Measurements from ENCODE around the gene SORCS2.
A peak's percentile ranks its signal among the peaks of the same experiment; 100 is the strongest.

The SORCS2 gene

GRCh38 chr4:7652906-7653305 lies 460.6 kb downstream of the SORCS2 start:
- no peak for DNase-seq (ENCODE audit: low spot score)

- no peak for DNase-seq (ENCODE audit: low spot score)
These were observed 461.4 kb downstream of the SORCS2 start for GRCh38 chr4:7653510-7654369.

GRCh38 chr4:7654550-7655445 lies 462.5 kb downstream of the SORCS2 start:
- peak; percentile 66 for DNase-seq (ENCODE audit: low spot score)

GRCh38 chr4:7655511-7656243 lies 463.3 kb downstream of the SORCS2 start:
- DNase-seq (ENCODE audit: low spot score): peak; percentile 44

GRCh38 chr4:7656244-7656800 lies 464.0 kb downstream of the SORCS2 start:
- DNase-seq (ENCODE audit: low spot score): no peak

- no peak for DNase-seq (ENCODE audit: low spot score)
These were observed 465.4 kb downstream of the SORCS2 start for GRCh38 chr4:7657545-7658297.

- no peak for DNase-seq (ENCODE audit: low spot score)
These were observed 466.2 kb downstream of the SORCS2 start for GRCh38 chr4:7658341-7659204.

- DNase-seq (ENCODE audit: low spot score): no peak
These were observed 467.3 kb downstream of the SORCS2 start for GRCh38 chr4:7659429-7660175.

GRCh38 chr4:7660176-7661039 lies 468.1 kb downstream of the SORCS2 start:
- DNase-seq (ENCODE audit: low spot score): no peak

- no peak for DNase-seq (ENCODE audit: low spot score)
These were observed 468.9 kb downstream of the SORCS2 start for GRCh38 chr4:7661066-7661748.

- no peak for DNase-seq (ENCODE audit: low spot score)
These were observed 469.6 kb downstream of the SORCS2 start for GRCh38 chr4:7661846-7662506.

GRCh38 chr4:7662507-7662846 lies 470.1 kb downstream of the SORCS2 start:
- no peak for DNase-seq (ENCODE audit: low spot score)

- DNase-seq (ENCODE audit: low spot score): no peak
These were observed 470.8 kb downstream of the SORCS2 start for GRCh38 chr4:7663075-7663541.

GRCh38 chr4:7664106-7664505 lies 471.8 kb downstream of the SORCS2 start:
- no peak for DNase-seq (ENCODE audit: low spot score)

- no peak for DNase-seq (ENCODE audit: low spot score)
These were observed 473.0 kb downstream of the SORCS2 start for GRCh38 chr4:7665321-7665720.

GRCh38 chr4:7666011-7666410 lies 473.7 kb downstream of the SORCS2 start:
- no peak for DNase-seq (ENCODE audit: low spot score)

GRCh38 chr4:7666744-7667143 lies 474.4 kb downstream of the SORCS2 start:
- no peak for DNase-seq (ENCODE audit: low spot score)
